IPS DF 6.9 (cell line): ENCODE results near the gene ALDH1A3.

Source experiments
- DNase-seq: peaks from one replicate; pipeline ENCODE4 v3.0.0-alpha.2; 2013; ENCODE audit warnings: low read depth, low spot score
- H3K27ac ChIP-seq: one replicate; pipeline ENCODE4 v1.5.1; 2013; ENCODE audit warnings: low read length, control low read depth
- H3K27me3 ChIP-seq: 2 replicates; pipeline ENCODE4 v1.6.1; 2013; ENCODE audit warnings: mild to moderate bottlenecking, low read length; ENCODE audit not compliant: control insufficient read depth, insufficient read depth
- H3K36me3 ChIP-seq: 2 replicates; pipeline ENCODE4 v1.6.1; 2013; ENCODE audit warnings: low read length; ENCODE audit not compliant: control insufficient read depth, insufficient read depth
- H3K4me1 ChIP-seq: 2 replicates; pipeline ENCODE4 v1.6.1; 2013; ENCODE audit warnings: low read length; ENCODE audit not compliant: control insufficient read depth, insufficient read depth
- H3K4me3 ChIP-seq: 2 replicates; pipeline ENCODE4 v1.5.1; 2013; ENCODE audit warnings: mild to moderate bottlenecking, low read length
- H3K9me3 ChIP-seq: 2 replicates; pipeline ENCODE4 v1.6.1; 2013; ENCODE audit warnings: low read length, inconsistent platforms; ENCODE audit not compliant: control insufficient read depth, insufficient read depth
- WGBS: extraction: QIAGEN DNeasy Blood & Tissue Kit; methylation state at CpG from one replicate; pipeline ENCODE4 v1.1.7; 2013; ENCODE audit warnings: mixed read lengths, missing lambda C conversion rate; ENCODE audit not compliant: insufficient read length, insufficient coverage; 5-methylcytosine and 5-hydroxymethylcytosine counted together

The ALDH1A3 gene

DNA sequence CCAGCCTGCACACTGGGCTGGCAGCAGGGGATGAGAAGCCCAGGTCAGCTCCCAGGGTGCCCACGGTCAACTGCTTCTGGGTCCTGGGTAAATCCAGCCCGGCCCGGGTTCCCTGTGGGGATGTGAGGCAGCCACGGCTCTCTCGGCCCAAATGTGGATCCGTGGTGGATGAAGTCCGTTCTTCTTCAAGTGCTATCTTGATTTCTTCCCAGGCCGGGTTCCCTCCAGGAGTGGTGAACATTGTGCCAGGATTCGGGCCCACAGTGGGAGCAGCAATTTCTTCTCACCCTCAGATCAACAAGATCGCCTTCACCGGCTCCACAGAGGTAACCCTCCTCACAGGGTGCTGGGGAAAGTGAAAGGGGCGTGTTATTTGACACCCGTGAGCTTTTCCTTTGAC is 16.1 kb downstream of the ALDH1A3 start:
- Histone ChIP-seq H3K36me3 (no peaks in the 10 kb centered on the region), H3K4me3 (no peak overlapping the region), H3K27ac (no peak overlapping the region), H3K9me3 (no peaks in the 10 kb centered on the region), H3K27me3 (no peaks in the 10 kb centered on the region), H3K4me1 (peaks cover 4% of the 10 kb centered on the region; the same call in 1 of the 2 replicates)
- no CpG with 5 or more reads among the region's 13 CpGs for WGBS
- no peak for DNase-seq

DNA sequence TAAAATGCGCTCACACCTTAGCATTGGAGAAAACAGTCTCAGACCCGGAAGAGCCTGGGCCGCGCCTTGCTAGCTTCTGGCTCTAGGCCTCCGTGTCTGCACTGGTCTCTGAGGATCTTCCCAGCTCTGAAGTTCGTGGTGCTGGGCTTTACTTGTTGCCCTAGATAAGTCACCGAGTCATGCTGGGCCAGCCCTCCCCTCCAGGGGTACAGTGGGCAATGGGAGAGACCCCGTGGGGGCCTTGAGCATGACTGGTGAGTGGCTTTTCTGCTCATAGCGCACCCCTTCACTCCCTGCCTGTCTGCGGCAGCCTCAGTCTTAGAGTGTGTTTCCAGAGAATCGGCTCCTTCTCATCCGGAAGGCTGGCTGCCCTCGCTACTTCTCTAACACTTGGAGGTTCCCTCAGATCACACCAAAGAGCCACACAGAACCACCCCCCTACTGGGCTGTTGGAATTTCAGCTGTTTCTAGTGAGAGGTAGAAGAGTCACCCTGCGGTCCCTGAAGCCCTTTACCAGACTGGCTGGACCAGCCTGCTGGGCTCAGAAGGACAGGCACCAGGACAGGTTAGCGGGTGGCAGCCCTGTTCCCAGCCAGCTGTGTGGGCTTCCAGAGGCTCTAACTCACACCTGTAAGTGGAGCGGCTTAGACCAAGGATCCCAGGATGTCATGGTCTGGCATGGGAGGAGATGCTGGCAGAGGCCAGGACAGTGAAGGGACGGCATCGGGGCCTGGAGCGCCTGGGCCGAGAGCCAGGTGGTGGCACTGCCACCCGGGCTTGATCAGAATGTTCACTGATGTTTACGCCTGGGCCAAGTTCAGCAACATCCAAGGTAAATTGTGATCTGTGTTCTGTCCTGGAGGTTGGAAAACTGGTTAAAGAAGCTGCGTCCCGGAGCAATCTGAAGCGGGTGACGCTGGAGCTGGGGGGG is 17.9 kb downstream of the ALDH1A3 start:
- no peaks in the 10 kb centered on the region for H3K27me3 ChIP-seq
- H3K4me3 ChIP-seq = no peak overlapping the region
- H3K4me1 ChIP-seq = no peaks in the 10 kb centered on the region
- H3K36me3 ChIP-seq = no peaks in the 10 kb centered on the region
- no peaks in the 10 kb centered on the region for H3K9me3 ChIP-seq
- WGBS = no CpG with 5 or more reads among the region's 26 CpGs
- no peak for DNase-seq
- H3K27ac ChIP-seq = no peak overlapping the region

DNA sequence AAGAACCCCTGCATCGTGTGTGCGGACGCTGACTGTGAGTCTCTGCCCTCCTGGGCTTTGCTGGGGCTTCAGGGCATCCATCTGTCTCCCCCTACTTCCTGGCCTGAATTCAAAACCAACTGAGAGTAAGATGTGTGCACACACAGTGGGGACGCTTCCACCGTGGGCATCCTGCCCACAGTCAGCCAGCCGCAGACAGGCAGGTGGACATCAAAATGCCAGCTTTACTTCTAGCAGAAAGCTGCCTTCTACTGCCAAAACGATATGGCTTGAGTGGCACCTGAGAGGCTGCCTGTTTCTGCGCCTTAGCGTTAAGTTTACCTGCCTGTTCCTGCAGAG is 18.5 kb downstream of the ALDH1A3 start:
- Histone ChIP-seq H3K4me1 (no peaks in the 10 kb centered on the region), H3K36me3 (no peaks in the 10 kb centered on the region), H3K27ac (no peak overlapping the region), H3K4me3 (no peak overlapping the region), H3K27me3 (no peaks in the 10 kb centered on the region), H3K9me3 (no peaks in the 10 kb centered on the region)
- no CpG with 5 or more reads among the region's 9 CpGs for whole genome bisulfite sequencing
- no peak for DNase-seq

DNA sequence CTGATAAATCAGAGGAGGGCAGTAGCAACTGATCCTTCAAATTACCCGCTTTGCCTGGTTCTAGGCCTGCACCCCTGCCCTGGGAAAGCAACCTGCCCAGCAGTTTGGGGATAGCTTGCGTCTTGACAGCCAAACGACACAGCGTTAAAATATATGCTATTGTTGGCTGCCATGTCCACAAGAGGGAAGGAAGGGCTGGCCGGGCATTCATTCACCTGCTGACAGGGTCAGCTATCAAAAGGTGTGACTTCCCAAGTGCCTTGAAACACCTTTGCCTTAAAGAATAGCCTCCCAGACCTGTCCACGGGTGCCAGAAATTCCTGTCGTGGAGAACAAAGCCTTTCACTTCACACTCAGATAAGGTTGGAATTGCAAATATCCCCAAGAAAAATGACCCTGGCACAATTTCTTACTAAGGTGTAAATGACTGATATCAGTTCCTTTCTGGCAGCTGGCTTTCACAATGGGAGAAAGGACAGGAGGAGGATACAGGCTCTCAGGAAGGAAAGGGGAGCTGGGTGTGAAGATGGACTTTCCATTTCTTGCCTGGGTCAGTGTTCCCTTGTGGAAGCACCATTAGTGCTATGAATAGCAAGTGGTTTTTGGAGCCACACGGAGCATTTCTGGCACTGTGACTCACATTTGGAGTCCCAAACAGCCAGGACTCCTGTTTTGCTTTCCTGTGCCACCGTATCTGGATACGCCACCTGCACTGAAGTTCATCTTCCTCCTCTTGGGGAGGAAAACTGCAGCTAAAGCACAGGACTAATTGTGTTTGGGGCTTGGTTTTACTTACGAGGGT is 19.2 kb downstream of the ALDH1A3 start:
- no peaks in the 10 kb centered on the region for H3K4me1 ChIP-seq
- H3K4me3 ChIP-seq = no peak overlapping the region
- H3K27ac ChIP-seq = no peak overlapping the region
- no CpG with 5 or more reads among the region's 11 CpGs for WGBS
- no peak for DNase-seq
- no peaks in the 10 kb centered on the region for H3K9me3 ChIP-seq
- no peaks in the 10 kb centered on the region for H3K27me3 ChIP-seq
- no peaks in the 10 kb centered on the region for H3K36me3 ChIP-seq

DNA sequence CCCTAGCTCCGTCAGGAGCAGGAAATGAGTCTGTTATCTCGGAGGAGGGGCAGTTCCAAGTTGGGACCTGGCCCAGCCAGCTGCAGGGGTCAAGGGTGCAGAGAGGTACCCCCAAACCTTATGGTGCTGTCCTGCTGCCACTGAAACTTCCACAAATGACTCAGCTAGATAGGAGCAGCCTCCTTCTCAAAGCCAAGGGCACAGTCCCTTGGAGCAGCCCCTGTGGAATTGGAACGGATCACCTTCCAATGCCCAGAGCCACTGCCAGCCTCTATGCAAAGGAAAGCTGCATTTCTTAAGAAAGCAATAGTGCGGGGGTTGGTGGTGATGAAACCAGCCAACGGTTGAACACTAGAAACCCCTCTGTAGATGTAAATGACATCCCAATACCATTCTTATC is 20.0 kb downstream of the ALDH1A3 start:
- Histone ChIP-seq H3K4me3 (no peak overlapping the region), H3K9me3 (no peaks in the 10 kb centered on the region), H3K4me1 (no peaks in the 10 kb centered on the region), H3K27ac (no peak overlapping the region), H3K27me3 (no peaks in the 10 kb centered on the region), H3K36me3 (no peaks in the 10 kb centered on the region)
- no peak for DNase-seq
- WGBS = no CpG with 5 or more reads among the region's 5 CpGs

DNA sequence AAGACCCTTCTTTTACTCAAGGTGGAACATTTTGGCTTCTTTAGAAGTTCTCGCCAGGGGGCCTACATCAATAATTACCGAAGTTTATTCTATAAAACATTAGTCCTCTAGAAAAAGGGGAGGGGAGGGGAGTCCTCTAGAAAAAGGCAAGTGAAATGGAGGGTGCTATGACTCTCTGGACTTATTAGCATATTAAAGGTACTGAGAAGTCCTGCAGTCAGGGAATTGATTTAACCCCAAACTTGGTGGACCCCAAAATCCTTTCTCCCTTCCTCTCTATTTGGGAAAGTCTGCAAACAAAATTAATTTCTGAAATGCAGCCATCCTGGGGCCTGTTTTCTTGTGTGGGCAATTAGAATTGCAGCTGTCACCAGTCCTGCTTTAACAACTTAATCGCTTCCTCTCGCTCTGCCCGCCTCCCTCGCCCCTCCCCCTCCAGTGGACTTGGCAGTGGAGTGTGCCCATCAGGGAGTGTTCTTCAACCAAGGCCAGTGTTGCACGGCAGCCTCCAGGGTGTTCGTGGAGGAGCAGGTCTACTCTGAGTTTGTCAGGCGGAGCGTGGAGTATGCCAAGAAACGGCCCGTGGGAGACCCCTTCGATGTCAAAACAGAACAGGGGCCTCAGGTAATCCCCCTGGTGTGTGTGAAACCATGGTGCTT is 20.6 kb downstream of the ALDH1A3 start:
- no peaks in the 10 kb centered on the region for H3K36me3 ChIP-seq
- H3K27me3 ChIP-seq = no peaks in the 10 kb centered on the region
- H3K9me3 ChIP-seq = no peaks in the 10 kb centered on the region
- no CpG with 5 or more reads among the region's 13 CpGs for WGBS
- DNase-seq = no peak
- no peak overlapping the region for H3K4me3 ChIP-seq
- no peak overlapping the region for H3K27ac ChIP-seq
- H3K4me1 ChIP-seq = no peaks in the 10 kb centered on the region

DNA sequence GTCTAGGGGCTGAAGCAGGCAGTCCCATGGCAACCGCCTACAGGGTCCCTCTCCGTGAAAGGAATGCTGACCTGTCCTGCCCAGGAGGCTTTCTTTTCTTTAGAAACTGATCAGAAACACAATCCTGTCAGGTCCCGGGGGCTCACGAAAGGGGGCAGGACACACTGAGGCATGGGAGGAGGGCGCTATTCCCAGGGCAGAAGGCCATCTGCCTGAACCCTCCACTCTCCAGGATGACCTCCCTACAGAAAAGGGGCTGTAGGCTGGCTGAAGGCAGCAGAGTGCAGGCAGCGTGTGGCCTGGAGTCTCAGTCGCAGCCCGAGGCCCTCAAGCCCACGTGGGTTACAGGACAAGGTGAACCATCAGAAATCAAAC is 21.2 kb downstream of the ALDH1A3 start:
- no peak for DNase-seq
- no peak overlapping the region for H3K27ac ChIP-seq

DNA sequence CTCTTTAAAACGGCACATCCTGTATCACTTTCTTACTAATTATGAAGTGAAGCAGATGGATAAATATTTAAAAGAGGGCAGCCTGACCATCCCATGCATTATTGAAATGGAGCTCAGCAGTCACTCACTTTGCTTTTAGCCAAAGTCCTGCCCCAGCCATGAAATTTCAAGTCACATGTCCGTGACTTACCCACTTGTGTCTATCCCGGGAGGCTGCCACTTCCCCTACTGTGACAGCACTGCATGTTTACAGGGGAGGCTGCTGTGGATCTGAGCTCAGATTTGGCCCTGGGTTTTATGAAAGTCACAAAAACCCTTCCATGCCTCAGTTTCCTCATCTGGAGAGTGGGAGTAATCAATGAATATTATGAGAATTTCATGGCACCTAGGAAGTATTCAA is 21.7 kb downstream of the ALDH1A3 start:
- H3K4me1 ChIP-seq = no peaks in the 10 kb centered on the region
- no peak overlapping the region for H3K27ac ChIP-seq
- H3K27me3 ChIP-seq = no peaks in the 10 kb centered on the region
- WGBS = no CpG with 5 or more reads among the region's 3 CpGs
- no peak overlapping the region for H3K4me3 ChIP-seq
- H3K9me3 ChIP-seq = no peaks in the 10 kb centered on the region
- DNase-seq = no peak
- H3K36me3 ChIP-seq = no peaks in the 10 kb centered on the region

More for the DNA sequence above, 21.2 kb downstream of the ALDH1A3 start:
- H3K9me3 ChIP-seq = no peaks in the 10 kb centered on the region
- H3K4me1 ChIP-seq = no peaks in the 10 kb centered on the region
- no CpG with 5 or more reads among the region's 9 CpGs for WGBS
- H3K36me3 ChIP-seq = no peaks in the 10 kb centered on the region
- H3K4me3 ChIP-seq = no peak overlapping the region
- H3K27me3 ChIP-seq = no peaks in the 10 kb centered on the region

DNA sequence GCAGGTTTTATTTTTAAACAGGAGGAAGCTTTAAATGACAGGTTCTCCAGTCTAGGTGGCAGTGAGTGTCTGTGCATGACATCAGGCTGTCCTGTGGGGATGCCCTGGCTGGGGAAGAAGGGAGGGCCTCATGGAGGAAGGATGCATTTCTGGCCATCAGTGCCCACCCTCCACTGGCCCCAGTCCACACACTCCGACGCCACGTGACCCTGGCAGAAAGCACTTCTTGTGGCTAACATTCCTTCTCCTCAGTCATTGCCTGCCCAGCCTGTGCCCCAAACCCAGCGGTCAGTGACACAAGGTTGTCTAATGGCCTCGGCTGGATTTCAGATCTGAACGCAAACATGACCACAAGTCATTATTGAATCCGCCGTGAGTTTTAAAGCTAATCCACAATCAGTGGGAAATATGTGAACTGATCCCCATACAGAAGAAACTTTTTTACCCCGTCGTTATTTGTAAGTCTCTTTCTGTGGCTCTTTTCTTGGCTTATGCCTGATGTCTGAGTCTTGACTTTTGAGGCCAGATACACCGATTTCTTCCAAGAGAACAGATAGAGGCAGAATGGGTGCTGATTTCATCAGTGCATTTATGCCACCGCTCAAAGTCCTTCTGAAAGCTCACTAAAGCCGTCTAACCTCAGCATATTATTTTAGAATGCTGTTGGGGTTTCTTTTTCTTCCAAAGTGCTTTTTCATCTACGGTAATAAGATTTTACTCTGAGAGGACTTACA is 22.2 kb downstream of the ALDH1A3 start:
- no peak overlapping the region for H3K27ac ChIP-seq
- H3K4me1 ChIP-seq = no peaks in the 10 kb centered on the region
- no peaks in the 10 kb centered on the region for H3K27me3 ChIP-seq
- WGBS = no CpG with 5 or more reads among the region's 14 CpGs
- no peak for DNase-seq
- H3K36me3 ChIP-seq = no peaks in the 10 kb centered on the region
- no peak overlapping the region for H3K4me3 ChIP-seq
- H3K9me3 ChIP-seq = no peaks in the 10 kb centered on the region
